ENCODE data around the gene PANX3.

- TF ChIP-seq EP300 (IDR thresholded peaks at IDR 0.05; ENCODE audit: borderline replicate concordance in 1 of 2, low read depth in 1 of 2, low read length in 1 of 2), result peak in 1 of 2 experiments; percentile 30; a peak in 1 of 4 replicates
- no peak for TF ChIP-seq CTCF (IDR thresholded peaks at IDR 0.05)
- no peak for TF ChIP-seq CHD2 (IDR thresholded peaks at IDR 0.05; ENCODE audit: low read length, partially characterized antibody)
- no peak for TF ChIP-seq RCOR1 (IDR thresholded peaks at IDR 0.05; ENCODE audit: low read length)
- no peak for TF ChIP-seq USF2 (IDR thresholded peaks at IDR 0.05; ENCODE audit: borderline replicate concordance, low read depth, low read length)
- TF ChIP-seq POLR2AphosphoS5 (IDR thresholded peaks at IDR 0.05; ENCODE audit: low read depth, low read length), result 0 out of 2 replicates have a peak, but pooled peaks have one; percentile 21
- TF ChIP-seq EZH2phosphoT487 (IDR thresholded peaks at IDR 0.05; ENCODE audit: borderline replicate concordance, low read depth), result no peak
- 0 out of 2 replicates have a peak, but pooled peaks have one; percentile 28 for TF ChIP-seq MAX (IDR thresholded peaks at IDR 0.05; ENCODE audit: low read depth)
Measured at GRCh38 chr11:124643605-124644425, 32.6 kb downstream of the PANX3 start.

Data from SK-N-SH (cell line).